ENCODE results near the gene LATS2.

Gene LATS2

DNA sequence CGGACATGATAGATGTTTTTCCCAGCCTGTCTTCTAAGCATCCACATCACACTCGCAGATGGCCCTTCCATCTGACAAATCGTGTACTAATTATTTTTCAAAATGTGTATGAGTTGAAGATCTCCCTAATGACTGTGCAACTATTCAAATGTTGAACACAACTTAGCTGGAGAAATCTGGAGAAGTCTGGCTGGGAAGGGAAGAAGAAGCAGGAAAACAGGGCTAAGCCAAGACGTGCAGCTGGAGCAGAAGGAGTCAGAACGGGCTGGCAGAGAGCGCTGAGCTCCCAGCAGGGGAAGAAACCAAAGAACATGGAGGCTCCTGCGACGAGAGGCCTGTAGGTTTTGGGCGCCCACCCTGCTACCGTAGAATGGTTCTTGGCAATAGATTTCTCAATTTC is 13.2 kb upstream of the LATS2 start:
- Histone ChIP-seq H2AFZ (ENCODE audit: low read depth) (no peak overlapping the region), H3K79me2 (ENCODE audit: insufficient read depth, low read depth) (no peaks in the 10 kb centered on the region), H3K9ac (no peak overlapping the region), H3K4me3 (IDR thresholded peaks at IDR 0.05; ENCODE audit: insufficient read depth, low read depth, low read length) (no peak overlapping the region), H3K27me3 (ENCODE audit: insufficient read depth, low read depth) (no peaks in the 10 kb centered on the region), H4K20me1 (ENCODE audit: insufficient read depth) (no peaks in the 10 kb centered on the region), H3K27ac (no peak overlapping the region), H3K4me2 (no peak overlapping the region), H3K36me3 (ENCODE audit: insufficient read depth) (no peaks in the 10 kb centered on the region), H3K4me1 (ENCODE audit: low read depth, poor library complexity, severe bottlenecking) (no peaks in the 10 kb centered on the region)
- TF ChIP-seq, protein P1, sequence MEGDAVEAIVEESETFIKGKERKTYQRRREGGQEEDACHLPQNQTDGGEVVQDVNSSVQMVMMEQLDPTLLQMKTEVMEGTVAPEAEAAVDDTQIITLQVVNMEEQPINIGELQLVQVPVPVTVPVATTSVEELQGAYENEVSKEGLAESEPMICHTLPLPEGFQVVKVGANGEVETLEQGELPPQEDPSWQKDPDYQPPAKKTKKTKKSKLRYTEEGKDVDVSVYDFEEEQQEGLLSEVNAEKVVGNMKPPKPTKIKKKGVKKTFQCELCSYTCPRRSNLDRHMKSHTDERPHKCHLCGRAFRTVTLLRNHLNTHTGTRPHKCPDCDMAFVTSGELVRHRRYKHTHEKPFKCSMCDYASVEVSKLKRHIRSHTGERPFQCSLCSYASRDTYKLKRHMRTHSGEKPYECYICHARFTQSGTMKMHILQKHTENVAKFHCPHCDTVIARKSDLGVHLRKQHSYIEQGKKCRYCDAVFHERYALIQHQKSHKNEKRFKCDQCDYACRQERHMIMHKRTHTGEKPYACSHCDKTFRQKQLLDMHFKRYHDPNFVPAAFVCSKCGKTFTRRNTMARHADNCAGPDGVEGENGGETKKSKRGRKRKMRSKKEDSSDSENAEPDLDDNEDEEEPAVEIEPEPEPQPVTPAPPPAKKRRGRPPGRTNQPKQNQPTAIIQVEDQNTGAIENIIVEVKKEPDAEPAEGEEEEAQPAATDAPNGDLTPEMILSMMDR (conservative IDR thresholded peaks at IDR 0.05; ENCODE audit: low read depth, low read length): no peak

DNA sequence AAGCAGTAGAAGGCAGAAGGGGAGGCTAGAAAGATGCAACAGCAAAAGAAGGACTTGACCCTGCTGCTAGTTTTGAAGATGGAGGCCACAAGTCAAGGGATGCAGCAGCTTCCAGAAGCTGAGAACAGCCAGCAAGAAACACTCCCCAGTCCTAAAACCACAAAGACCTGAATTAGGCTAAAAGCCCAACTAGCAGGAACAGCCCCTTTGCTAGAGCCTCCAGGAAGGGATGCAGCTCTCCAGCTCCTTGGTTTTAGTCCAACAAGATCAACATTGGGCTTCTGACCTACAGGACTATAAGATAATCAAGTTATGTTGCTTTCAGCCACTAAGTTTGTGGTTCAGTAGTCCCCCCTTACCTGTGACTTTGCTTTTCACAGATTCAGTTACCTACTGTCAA is 10.5 kb upstream of the LATS2 start:
- Histone ChIP-seq H4K20me1 (ENCODE audit: insufficient read depth) (no peaks in the 10 kb centered on the region), H3K27ac (no peak overlapping the region), H3K27me3 (ENCODE audit: insufficient read depth, low read depth) (no peaks in the 10 kb centered on the region), H3K4me3 (IDR thresholded peaks at IDR 0.05; ENCODE audit: insufficient read depth, low read depth, low read length) (no peak overlapping the region), H3K9ac (no peak overlapping the region), H3K36me3 (ENCODE audit: insufficient read depth) (no peaks in the 10 kb centered on the region), H2AFZ (ENCODE audit: low read depth) (no peak overlapping the region), H3K4me2 (no peak overlapping the region), H3K4me1 (ENCODE audit: low read depth, poor library complexity, severe bottlenecking) (no peaks in the 10 kb centered on the region), H3K79me2 (ENCODE audit: insufficient read depth, low read depth) (no peaks in the 10 kb centered on the region)
- TF ChIP-seq, protein P1 (conservative IDR thresholded peaks at IDR 0.05; ENCODE audit: low read depth, low read length): no peak

DNA sequence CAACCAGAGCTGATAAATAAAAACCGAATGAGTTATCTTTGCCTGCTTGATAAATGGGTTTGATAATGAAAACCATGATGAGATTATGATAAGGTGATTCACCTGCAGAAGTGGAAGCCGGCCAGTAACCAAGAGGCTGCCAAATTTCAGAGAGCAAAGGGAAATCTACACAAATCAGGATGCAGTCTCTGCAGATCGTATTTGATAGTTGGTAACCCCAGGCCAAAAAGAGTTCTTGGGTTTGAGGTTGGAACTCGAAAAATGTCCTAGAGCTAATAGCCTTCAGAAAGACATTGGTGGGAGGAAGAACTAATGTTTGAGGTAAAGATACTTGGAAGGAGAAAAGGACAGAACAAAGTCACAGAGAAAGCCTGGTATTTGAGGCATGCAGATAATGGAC is 9.6 kb upstream of the LATS2 start:
- Histone ChIP-seq H2AFZ (ENCODE audit: low read depth) (no peak overlapping the region), H3K27me3 (ENCODE audit: insufficient read depth, low read depth) (no peaks in the 10 kb centered on the region), H3K36me3 (ENCODE audit: insufficient read depth) (no peaks in the 10 kb centered on the region), H3K4me1 (ENCODE audit: low read depth, poor library complexity, severe bottlenecking) (no peaks in the 10 kb centered on the region), H3K4me3 (IDR thresholded peaks at IDR 0.05; ENCODE audit: insufficient read depth, low read depth, low read length) (no peak overlapping the region), H3K27ac (no peak overlapping the region), H3K79me2 (ENCODE audit: insufficient read depth, low read depth) (no peaks in the 10 kb centered on the region), H3K4me2 (no peak overlapping the region), H4K20me1 (ENCODE audit: insufficient read depth) (no peaks in the 10 kb centered on the region), H3K9ac (no peak overlapping the region)
- TF ChIP-seq, protein P1 (conservative IDR thresholded peaks at IDR 0.05; ENCODE audit: low read depth, low read length): no peak

DNA sequence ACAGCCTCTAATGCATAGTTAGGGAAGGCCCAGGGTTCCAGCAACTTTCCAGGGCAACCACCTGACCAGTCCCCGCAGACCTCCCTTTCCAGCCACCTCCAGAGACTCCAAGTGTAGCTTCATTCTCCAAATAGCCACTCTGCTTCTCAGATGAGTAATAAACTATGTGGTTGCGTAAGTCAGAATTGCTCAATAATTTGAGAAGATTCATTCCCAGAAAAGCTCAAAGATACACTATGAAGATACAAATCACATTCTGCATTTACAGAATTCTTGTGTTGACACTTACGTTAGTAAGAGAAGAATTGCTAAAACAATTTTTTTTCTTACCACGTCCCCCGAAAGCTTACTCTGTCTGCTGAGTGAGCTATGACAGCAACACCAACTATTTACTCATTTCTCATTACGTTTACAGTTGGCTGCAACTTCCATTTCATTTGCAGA is 8.2 kb upstream of the LATS2 start:
- no peaks in the 10 kb centered on the region for H3K79me2 ChIP-seq (ENCODE audit: insufficient read depth, low read depth)
- H3K36me3 ChIP-seq (ENCODE audit: insufficient read depth): no peaks in the 10 kb centered on the region
- H3K4me1 ChIP-seq (ENCODE audit: low read depth, poor library complexity, severe bottlenecking): no peaks in the 10 kb centered on the region
- H3K9ac ChIP-seq: no peak overlapping the region
- no peak overlapping the region for H3K4me2 ChIP-seq
- no peak overlapping the region for H2AFZ ChIP-seq (ENCODE audit: low read depth)
- no peaks in the 10 kb centered on the region for H3K27me3 ChIP-seq (ENCODE audit: insufficient read depth, low read depth)
- no peaks in the 10 kb centered on the region for H4K20me1 ChIP-seq (ENCODE audit: insufficient read depth)
- H3K27ac ChIP-seq: no peak overlapping the region
- TF ChIP-seq, protein P1 (conservative IDR thresholded peaks at IDR 0.05; ENCODE audit: low read depth, low read length): no peak
- H3K4me3 ChIP-seq (IDR thresholded peaks at IDR 0.05; ENCODE audit: insufficient read depth, low read depth, low read length): no peak overlapping the region

Measured in KMS-11 (cell line).